ENCODE results near the gene SRPRB. TPM values are rescaled to one million over a fixed set of nuclear protein-coding genes. Genes with fewer than 3 reads are reported as not detected.

SRPRB gene
- total RNA-seq, 1 donor from 2014 or later: 7.6 TPM

DNA sequence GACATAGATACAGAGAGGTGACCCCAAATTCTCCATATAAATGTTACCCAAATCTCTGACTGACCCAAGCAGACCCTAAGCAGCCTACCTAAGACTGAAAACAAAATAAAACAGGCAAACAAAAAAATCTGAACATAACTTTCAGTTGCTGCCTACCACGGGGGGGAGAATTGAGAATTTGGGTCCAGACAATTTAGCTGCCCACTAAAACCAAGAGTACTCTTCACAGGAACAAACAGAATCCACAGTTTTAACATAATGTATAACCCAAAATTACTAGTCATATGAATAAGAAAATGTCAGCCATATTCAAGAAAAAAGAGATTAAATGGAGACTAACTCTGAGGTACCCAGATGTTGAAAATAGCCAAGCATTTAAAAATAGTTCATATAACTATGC is 44.4 kb downstream of the SRPRB start:
- no peaks in the 10 kb centered on the region for H3K4me1 ChIP-seq
- intact Hi-C loops (cut with DNase I): no loop called here
- H3K27me3 ChIP-seq: no peaks in the 10 kb centered on the region
- no peak overlapping the region for H3K4me3 ChIP-seq
- TF ChIP-seq, protein P1, sequence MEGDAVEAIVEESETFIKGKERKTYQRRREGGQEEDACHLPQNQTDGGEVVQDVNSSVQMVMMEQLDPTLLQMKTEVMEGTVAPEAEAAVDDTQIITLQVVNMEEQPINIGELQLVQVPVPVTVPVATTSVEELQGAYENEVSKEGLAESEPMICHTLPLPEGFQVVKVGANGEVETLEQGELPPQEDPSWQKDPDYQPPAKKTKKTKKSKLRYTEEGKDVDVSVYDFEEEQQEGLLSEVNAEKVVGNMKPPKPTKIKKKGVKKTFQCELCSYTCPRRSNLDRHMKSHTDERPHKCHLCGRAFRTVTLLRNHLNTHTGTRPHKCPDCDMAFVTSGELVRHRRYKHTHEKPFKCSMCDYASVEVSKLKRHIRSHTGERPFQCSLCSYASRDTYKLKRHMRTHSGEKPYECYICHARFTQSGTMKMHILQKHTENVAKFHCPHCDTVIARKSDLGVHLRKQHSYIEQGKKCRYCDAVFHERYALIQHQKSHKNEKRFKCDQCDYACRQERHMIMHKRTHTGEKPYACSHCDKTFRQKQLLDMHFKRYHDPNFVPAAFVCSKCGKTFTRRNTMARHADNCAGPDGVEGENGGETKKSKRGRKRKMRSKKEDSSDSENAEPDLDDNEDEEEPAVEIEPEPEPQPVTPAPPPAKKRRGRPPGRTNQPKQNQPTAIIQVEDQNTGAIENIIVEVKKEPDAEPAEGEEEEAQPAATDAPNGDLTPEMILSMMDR (IDR thresholded peaks at IDR 0.05): no peak
- TF ChIP-seq POLR2AphosphoS5 (IDR thresholded peaks at IDR 0.05; ENCODE audit: insufficient read depth in 1 of 2, low read depth in 1 of 2): no peak
- no peaks in the 10 kb centered on the region for H3K36me3 ChIP-seq
- DNase-seq (ENCODE audit: extremely low spot score in 2 of 2): no peak
- no peaks in the 10 kb centered on the region for H3K9me3 ChIP-seq
- H3K27ac ChIP-seq: no peak overlapping the region

DNA sequence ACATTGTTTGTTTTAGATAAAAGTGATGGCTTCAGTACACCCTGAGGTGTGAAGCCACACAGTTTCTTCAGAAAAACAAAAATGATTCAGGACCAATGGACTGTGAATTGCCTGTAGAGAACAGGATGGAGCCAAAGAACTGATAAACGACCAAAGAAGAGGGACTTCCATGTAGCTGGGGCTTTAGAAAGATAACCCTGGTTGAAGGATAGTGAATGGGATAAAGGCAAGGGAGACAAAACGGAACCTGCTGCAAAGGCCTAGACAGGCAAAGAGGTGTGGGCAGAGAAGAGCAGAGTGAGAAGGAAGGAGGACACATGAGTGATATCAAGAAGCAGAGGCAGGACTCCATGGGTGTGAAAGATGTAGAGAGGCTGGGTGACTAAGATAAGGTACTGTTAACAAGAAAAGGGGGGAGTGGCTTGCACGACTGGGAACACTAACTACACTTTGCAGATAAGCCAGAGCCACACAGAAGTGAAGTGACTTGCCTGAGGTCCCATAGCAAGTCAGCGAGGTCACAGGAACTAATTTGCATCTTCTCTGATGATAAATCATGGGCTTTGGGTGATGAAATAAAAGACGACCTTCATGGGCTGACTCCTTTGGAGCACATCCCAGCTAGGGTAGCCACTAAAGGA is 45.8 kb downstream of the SRPRB start:
- intact Hi-C loops (cut with DNase I): no loop called here
- H3K4me1 ChIP-seq: no peaks in the 10 kb centered on the region
- no peak for DNase-seq (ENCODE audit: extremely low spot score in 2 of 2)
- no peaks in the 10 kb centered on the region for H3K9me3 ChIP-seq
- H3K27ac ChIP-seq: no peak overlapping the region
- no peak for TF ChIP-seq POLR2AphosphoS5 (IDR thresholded peaks at IDR 0.05; ENCODE audit: insufficient read depth in 1 of 2, low read depth in 1 of 2)
- TF ChIP-seq POLR2A (IDR thresholded peaks at IDR 0.05): no peak
- TF ChIP-seq, protein P1 (IDR thresholded peaks at IDR 0.05): no peak
- H3K27me3 ChIP-seq: no peaks in the 10 kb centered on the region
- no peak overlapping the region for H3K4me3 ChIP-seq
- no peaks in the 10 kb centered on the region for H3K36me3 ChIP-seq

DNA sequence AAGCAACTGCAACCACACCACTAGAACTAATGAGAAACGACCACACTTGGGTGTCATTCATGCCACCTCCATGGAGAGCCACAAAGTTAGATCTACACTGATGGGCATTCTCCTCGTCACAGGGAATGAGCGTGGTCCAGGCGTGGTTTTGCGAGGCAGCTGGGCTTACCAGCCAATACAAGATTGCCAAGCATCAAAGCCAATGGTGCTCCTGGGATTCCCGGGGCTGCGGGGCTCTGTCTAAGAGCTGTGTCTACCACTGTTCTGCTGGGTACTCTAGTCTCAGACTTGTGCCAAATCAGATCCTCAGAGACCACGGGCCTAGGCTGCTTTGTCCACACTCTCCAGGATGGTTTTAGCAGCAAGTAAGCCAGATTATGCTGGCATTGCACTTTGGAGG is 46.3 kb downstream of the SRPRB start:
- intact Hi-C loops (cut with DNase I): no loop called here
- Histone ChIP-seq H3K4me1 (no peaks in the 10 kb centered on the region), H3K36me3 (no peaks in the 10 kb centered on the region), H3K4me3 (no peak overlapping the region), H3K9me3 (no peaks in the 10 kb centered on the region), H3K27me3 (no peaks in the 10 kb centered on the region), H3K27ac (no peak overlapping the region)
- DNase-seq (ENCODE audit: extremely low spot score in 2 of 2): no peak
- TF ChIP-seq POLR2A (IDR thresholded peaks at IDR 0.05) (no peak), POLR2AphosphoS5 (IDR thresholded peaks at IDR 0.05; ENCODE audit: insufficient read depth in 1 of 2, low read depth in 1 of 2) (no peak)
- TF ChIP-seq, protein P1 (IDR thresholded peaks at IDR 0.05): no peak

DNA sequence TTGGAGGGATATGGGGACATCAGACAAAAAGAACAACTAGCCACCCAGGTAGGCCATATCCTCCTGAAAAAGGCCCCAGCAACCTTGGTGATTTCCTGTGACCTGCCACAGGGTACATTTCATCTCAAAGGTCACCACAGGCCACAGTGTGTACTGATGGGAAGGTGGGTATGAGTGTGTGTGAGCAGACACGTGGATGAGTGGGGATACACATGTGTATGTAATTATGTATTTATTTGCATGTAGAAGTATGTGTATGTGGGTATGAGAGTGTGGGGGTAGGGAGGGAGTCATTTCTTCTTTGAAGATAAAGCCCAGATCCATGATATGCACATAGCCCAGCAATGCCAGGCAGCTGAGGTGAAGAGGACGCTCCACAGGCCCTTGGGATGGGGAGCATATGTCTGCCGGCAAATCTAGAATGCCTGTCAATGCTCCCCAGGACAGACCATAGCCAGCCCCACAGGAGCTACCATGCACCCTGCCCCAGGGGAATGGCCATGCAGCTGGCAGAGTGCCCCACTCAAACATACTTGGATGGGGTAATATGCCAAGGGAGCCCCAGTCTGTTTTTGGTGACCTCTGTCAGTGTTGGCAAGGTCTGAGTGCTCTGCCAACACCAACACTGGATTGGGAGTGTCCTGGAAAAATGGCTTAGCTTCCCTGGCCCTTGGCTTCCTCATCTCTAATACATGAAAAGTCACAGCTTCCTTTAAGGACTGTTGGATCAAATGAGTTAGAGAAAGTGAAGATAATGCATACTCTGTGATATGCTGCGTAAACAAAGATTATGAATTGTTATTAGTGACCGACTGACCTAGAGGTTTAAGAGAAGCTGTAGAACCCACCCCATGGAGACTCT is 47.7 kb downstream of the SRPRB start:
- TF ChIP-seq, protein P1 (IDR thresholded peaks at IDR 0.05): no peak
- no peak for TF ChIP-seq POLR2A (IDR thresholded peaks at IDR 0.05)
- TF ChIP-seq POLR2AphosphoS5 (IDR thresholded peaks at IDR 0.05; ENCODE audit: insufficient read depth in 1 of 2, low read depth in 1 of 2): no peak
- no peaks in the 10 kb centered on the region for H3K27me3 ChIP-seq

DNA sequence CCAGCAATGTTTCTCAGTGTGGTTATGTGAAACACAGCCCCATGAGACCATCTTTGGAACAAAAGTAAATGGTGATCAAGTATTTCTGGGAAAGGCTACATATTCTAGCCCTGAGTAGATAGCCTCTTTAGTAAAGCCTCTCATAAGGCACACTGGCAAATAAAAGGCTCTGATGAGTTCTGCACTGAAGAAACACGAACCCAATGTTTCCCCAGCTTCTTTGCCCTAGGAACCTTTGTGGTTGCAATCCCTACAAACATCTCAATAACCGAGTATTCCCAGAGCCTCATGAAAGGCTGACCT is 48.3 kb downstream of the SRPRB start:
- H3K4me3 ChIP-seq: no peak overlapping the region
- intact Hi-C loops (cut with DNase I): no loop called here
- no peak for DNase-seq (ENCODE audit: extremely low spot score in 2 of 2)
- no peaks in the 10 kb centered on the region for H3K4me1 ChIP-seq
- H3K27me3 ChIP-seq: no peaks in the 10 kb centered on the region
- no peaks in the 10 kb centered on the region for H3K36me3 ChIP-seq
- H3K9me3 ChIP-seq: no peaks in the 10 kb centered on the region
- H3K27ac ChIP-seq: no peak overlapping the region
- no peak for TF ChIP-seq POLR2A (IDR thresholded peaks at IDR 0.05)
- TF ChIP-seq, protein P1 (IDR thresholded peaks at IDR 0.05): no peak
- no peak for TF ChIP-seq POLR2AphosphoS5 (IDR thresholded peaks at IDR 0.05; ENCODE audit: insufficient read depth in 1 of 2, low read depth in 1 of 2)

More for the DNA sequence above, 47.7 kb downstream of the SRPRB start:
- Histone ChIP-seq H3K36me3 (no peaks in the 10 kb centered on the region), H3K4me1 (no peaks in the 10 kb centered on the region), H3K9me3 (no peaks in the 10 kb centered on the region), H3K27ac (no peak overlapping the region), H3K4me3 (no peak overlapping the region)
- no peak for DNase-seq (ENCODE audit: extremely low spot score in 2 of 2)
- intact Hi-C loops (cut with DNase I): no loop called here
